ENCODE measurements around the gene MARCHF3. TPM values are rescaled to one million over a fixed set of nuclear protein-coding genes. Genes with fewer than 3 reads are reported as not detected.

MARCHF3 gene
- total and polyA plus RNA-seq, 2 donors (not counting 3 experiments of a cell fraction or from before 2014, with no cell fraction given), result 31.9 to 35.0 TPM

GRCh38 chr5:126967808-126968466 lies 62.4 kb downstream of the MARCHF3 start:
- Histone ChIP-seq H2AFZ (ENCODE audit: low read depth, low read length) (no peak overlapping the region), H3K36me3 (ENCODE audit: control insufficient read depth in 2 of 2, extremely low read depth in 1 of 2, insufficient read depth in 2 of 2, low read length in 2 of 2) (no peaks in the 10 kb centered on the region), H3K27me3 (ENCODE audit: control insufficient read depth in 2 of 2, insufficient read depth in 2 of 2, low read length in 2 of 2) (no peaks in the 10 kb centered on the region), H3K4me2 (ENCODE audit: insufficient read depth, low read length) (no peak overlapping the region), H3K9me3 (replicated peaks; ENCODE audit: control insufficient read depth, insufficient read depth, low read length) (no peaks in the 10 kb centered on the region), H3K4me3 (replicated peaks in 1 of 3; ENCODE audit: insufficient read depth in 1 of 3, low read depth in 1 of 3, low read length in 3 of 3) (no peak overlapping the region), H3K9ac (replicated peaks; ENCODE audit: extremely low read depth, insufficient read depth, low read length) (no peak overlapping the region), H3K79me2 (ENCODE audit: control insufficient read depth, insufficient read depth, low read length) (peaks cover 44% of the 10 kb centered on the region), H3K27ac (ENCODE audit: insufficient read depth, low read depth, low read length) (no peak overlapping the region), H3K9me1 (replicated peaks; ENCODE audit: control insufficient read depth, extremely low read depth, insufficient read depth, low read length) (no peaks in the 10 kb centered on the region), H3K4me1 (ENCODE audit: control insufficient read depth, extremely low read depth, insufficient read depth, low read length) (peaks cover 40% of the 10 kb centered on the region), H4K20me1 (replicated peaks; ENCODE audit: control insufficient read depth, extremely low read depth, insufficient read depth, low read length) (no peaks in the 10 kb centered on the region)
- dilution Hi-C loops (cut with MboI; ENCODE audit: extremely low pct_ligation_motif_present, low sequenced_read_pairs) (no loop called here), intact Hi-C loops (cut with micrococcal nuclease) (loop anchor here (10.0 kb wide), 1 partner anchor 527 kb away; no protein-coding TSS in a partner anchor)
- DNase-seq (ENCODE audit: low read depth, low spot score), result no peak
- ChIA-PET POLR2A (no interaction called here), CTCF (no interaction called here)
- no peak for FAIRE-seq
- no TSS peak for BruUV-seq (replicated peaks)
- TF ChIP-seq POLR2AphosphoS5 (IDR thresholded peaks at IDR 0.05; ENCODE audit: insufficient read depth, low read depth, low read length), result no peak
- TF ChIP-seq EZH2 (IDR thresholded peaks at IDR 0.05; ENCODE audit: borderline replicate concordance, low read depth, low read length, severe bottlenecking), result no peak
- no peak for TF ChIP-seq JUN (IDR thresholded peaks at IDR 0.05; ENCODE audit: borderline replicate concordance, insufficient read depth, insufficient read length, low read depth)
- TF ChIP-seq MAX (IDR thresholded peaks at IDR 0.05; ENCODE audit: insufficient read depth, insufficient read length), result no peak
- no peak for TF ChIP-seq CTCF (IDR thresholded peaks at IDR 0.05; ENCODE audit: extremely low read depth in 1 of 2, insufficient read depth in 1 of 2, low read depth in 1 of 2, low read length in 2 of 2)
- TF ChIP-seq FOS (IDR thresholded peaks at IDR 0.05; ENCODE audit: borderline replicate concordance, insufficient read depth, low read length), result no peak
- no peak for TF ChIP-seq POLR2A (IDR thresholded peaks at IDR 0.05; ENCODE audit: low read depth, low read length)
- TF ChIP-seq GATA2 (IDR thresholded peaks at IDR 0.05; ENCODE audit: insufficient read depth, insufficient read length, low read depth, low read length), result no peak
- no peak for TF ChIP-seq MYC (IDR thresholded peaks at IDR 0.05; ENCODE audit: low read depth, low read length)

Measured in endothelial cell of umbilical vein (primary cell).